K562 (cell line): ENCODE measurements around the gene KCNN4. TPM values are rescaled to one million over a fixed set of nuclear protein-coding genes. Genes with fewer than 3 reads are reported as not detected.

ENCODE experiments used
- ARID2 ChIP-seq: fragments of 450-650 bp; IDR thresholded peaks from 2 replicates; pipeline ENCODE4 v1.6.1; 2017; ENCODE audit warnings: antibody characterized with exemption, mild to moderate bottlenecking
- ARID3A ChIP-seq: IDR thresholded peaks from 2 replicates; pipeline ENCODE4 v1.6.1; 2012; ENCODE audit warnings: low read depth, low read length, improper control_type of control experiment, borderline replicate concordance
- CREB3L1 ChIP-seq: fragments of 450-650 bp; IDR thresholded peaks from 2 replicates; pipeline ENCODE4 v1.6.1; 2014; ENCODE audit warnings: low read depth, mild to moderate bottlenecking, moderate library complexity, borderline replicate concordance
- E2F1 ChIP-seq: sonication (generic); formaldehyde crosslinking; IDR thresholded peaks from 2 replicates; pipeline ENCODE4 v1.8.1; 2023; ENCODE audit warnings: mild to moderate bottlenecking, missing genetic modification reagents, moderate library complexity
- EHMT2 ChIP-seq: fragments of 450-650 bp; IDR thresholded peaks from 2 replicates; pipeline ENCODE4 v1.6.1; 2018; ENCODE audit warnings: antibody characterized with exemption
- GATAD2A ChIP-seq: fragments of 450-650 bp; IDR thresholded peaks from 2 replicates; pipeline ENCODE4 v1.6.1; 2017
- KDM5B ChIP-seq: fragments of 200-600 bp; sonication (generic); IDR thresholded peaks from 2 replicates; pipeline ENCODE4 v1.6.1; 2012; ENCODE audit warnings: low read depth, mild to moderate bottlenecking, moderate library complexity, low read length, control low read depth, inconsistent platforms; ENCODE audit not compliant: insufficient replicate concordance
- NCOA2 ChIP-seq, 2 experiments: fragments of 450-650 bp; IDR thresholded peaks; 2 replicates each; pipeline ENCODE4 v1.6.1; 2018; ENCODE audit warnings: mild to moderate bottlenecking in 2 of 2, moderate library complexity in 1 of 2; ENCODE audit not compliant: partially characterized antibody in 2 of 2
- NRF1 ChIP-seq, 2 experiments: fragments of 450-650 bp; IDR thresholded peaks in 1 of 2; conservative IDR thresholded peaks in 1 of 2; 2 replicates each; pipeline ENCODE4 v1.6.1; 2014; ENCODE audit warnings: mild to moderate bottlenecking in 2 of 2
- OTX1 ChIP-seq: fragments of 450-650 bp; formaldehyde crosslinking; IDR thresholded peaks from 2 replicates; pipeline ENCODE4 v1.4.0; 2022; ENCODE audit warnings: mild to moderate bottlenecking
- PHF8 ChIP-seq: fragments of 200-600 bp; sonication (generic); IDR thresholded peaks from 2 replicates; pipeline ENCODE4 v1.6.1; 2012; ENCODE audit warnings: mixed run types, mild to moderate bottlenecking, inconsistent platforms, low read length, moderate library complexity, borderline replicate concordance
- POLR2B ChIP-seq: fragments of 450-650 bp; IDR thresholded peaks from 2 replicates; pipeline ENCODE4 v1.6.1; 2018; ENCODE audit warnings: low read depth; ENCODE audit not compliant: partially characterized antibody
- RB1 ChIP-seq: fragments of 450-650 bp; IDR thresholded peaks from 2 replicates; pipeline ENCODE4 v1.6.1; 2017; ENCODE audit warnings: low read depth, mild to moderate bottlenecking
- RBM15 ChIP-seq: fragments of 200-400 bp; formaldehyde crosslinking; IDR thresholded peaks from 2 replicates; pipeline ENCODE4 v1.6.1; 2018; ENCODE audit warnings: mild to moderate bottlenecking, low read length, moderate library complexity; ENCODE audit not compliant: insufficient read depth
- RBM22 ChIP-seq: fragments of 200-400 bp; formaldehyde crosslinking; IDR thresholded peaks from 2 replicates; pipeline ENCODE4 v1.6.1; 2018; ENCODE audit warnings: low read length, low read depth; ENCODE audit not compliant: poor library complexity, severe bottlenecking
- RFX1 ChIP-seq: fragments of 450-650 bp; IDR thresholded peaks from 2 replicates; pipeline ENCODE4 v1.6.1; 2016; ENCODE audit warnings: mild to moderate bottlenecking, moderate library complexity
- SIRT6 ChIP-seq: IDR thresholded peaks from one replicate; pipeline ENCODE4 v1.6.1; 2012; ENCODE audit warnings: low read depth, mild to moderate bottlenecking, control low read depth, inconsistent platforms, low read length, moderate library complexity
- SMAD2 ChIP-seq: fragments of 150-350 bp; IDR thresholded peaks from 2 replicates; pipeline ENCODE4 v1.6.1; 2014; ENCODE audit warnings: low read depth, mild to moderate bottlenecking, low read length
- SNIP1 ChIP-seq: fragments of 450-650 bp; IDR thresholded peaks from 2 replicates; pipeline ENCODE4 v1.7.1; 2017; ENCODE audit warnings: low read depth, mild to moderate bottlenecking
- SRSF7 ChIP-seq: fragments of 200-400 bp; formaldehyde crosslinking; optimal IDR thresholded peaks from 2 replicates; pipeline ENCODE3; 2017; ENCODE audit warnings: mild to moderate bottlenecking, low read depth, low read length
- ZBTB9 ChIP-seq: fragments of 450-650 bp; formaldehyde crosslinking; IDR thresholded peaks from 2 replicates; pipeline ENCODE4 v1.4.0; 2020; ENCODE audit warnings: mild to moderate bottlenecking, moderate library complexity
- ZNF511 ChIP-seq: sonication (generic); formaldehyde crosslinking; IDR thresholded peaks from 2 replicates; pipeline ENCODE4 v1.8.0; 2022; ENCODE audit warnings: mild to moderate bottlenecking, missing genetic modification reagents
- ZNF583 ChIP-seq: fragments of 250-450 bp; sonication (Bioruptor Pico); IDR thresholded peaks from 2 replicates; pipeline ENCODE4 v1.4.0; 2020
- ZSCAN29 ChIP-seq: fragments of 450-650 bp; IDR thresholded peaks from 2 replicates; pipeline ENCODE4 v1.6.1; 2017
- polyA plus RNA-seq, 8 experiments: library from polyadenylated mRNA; depleted of rRNA in 4 of 8; stranded (reverse) in 5 of 8; unstranded in 3 of 8; fragments of >200 nt; fragmentation: Nextera tagmentation in 2 of 8; fragmentation: Illumina TruSeq in 1 of 8; extraction: Ambion mirVana in 2 of 8; extraction: Trizol in 1 of 8; gene quantifications; 2 replicates each; pipeline versions ENCODE4 v1.2.1 to v1.2.3, GENCODE V29; 2011 to 2014; ENCODE audit warnings: inconsistent platforms in 1 of 8, missing spikeins in 1 of 8
- total RNA-seq, 7 experiments: library from RNA; depleted of rRNA in 6 of 7; stranded (reverse); fragments of >200 nt in 6 of 7; fragmentation: Illumina TruSeq in 2 of 7; extraction: Trizol in 2 of 7; gene quantifications; 2 replicates each; pipeline versions ENCODE4 v1.2.1 to v1.2.3, GENCODE V29; 2011 to 2021; ENCODE audit warnings: low replicate concordance in 1 of 7

The KCNN4 gene
- total and polyA plus RNA-seq, 9 of the 15 experiments (the other 6 are each of a cell fraction or from before 2014, with no cell fraction given), result 0.53 to 37.7 (median 25.9) TPM

- TF ChIP-seq ARID3A (no peak), NRF1 (conservative IDR thresholded peaks at IDR 0.05 in 1 of 2, IDR thresholded peaks at IDR 0.05 in 1 of 2) (no peak), PHF8 (no peak), ZNF511 (CRISPR knock-in tag) (no peak), E2F1 (CRISPR knock-in tag) (no peak), RBM22 (no peak), SIRT6 (no peak), NCOA2 (IDR thresholded peaks at IDR 0.05; ENCODE audit: partially characterized antibody in 2 of 2) (no peak), RB1 (no peak), SNIP1 (no peak), ARID2 (no peak), SMAD2 (no peak), ZBTB9 (CRISPR knock-in tag) (no peak), SRSF7 (no peak), KDM5B (peak; percentile 3), RBM15 (no peak), OTX1 (no peak), POLR2B (peak; percentile 16), CREB3L1 (no peak), ZNF583 (peak; percentile 34; the same call in 1 of the 2 replicates), GATAD2A (no peak), RFX1 (no peak), EHMT2 (no peak), ZSCAN29 (no peak)
Measured at GRCh38 chr19:43779147-43779819, 1.5 kb downstream of the KCNN4 start (continued).
